Breast epithelium (tissue), 3 donors: ENCODE results near the gene KLHL29.

Source experiments
- POLR2AphosphoS5 ChIP-seq, 3 donors: sonication (generic); formaldehyde crosslinking; IDR thresholded peaks; one replicate each; pipeline ENCODE4 v1.6.1; 2017; ENCODE audit warnings: antibody characterized with exemption in 3 of 3
- TF ChIP-seq, protein P1 (sequence below), 3 donors: fragments of 450-650 bp; IDR thresholded peaks; one replicate each; pipeline ENCODE4 v1.5.1; 2016 to 2017; ENCODE audit warnings: antibody characterized with exemption in 3 of 3, mild to moderate bottlenecking in 3 of 3, moderate library complexity in 3 of 3

DNA sequence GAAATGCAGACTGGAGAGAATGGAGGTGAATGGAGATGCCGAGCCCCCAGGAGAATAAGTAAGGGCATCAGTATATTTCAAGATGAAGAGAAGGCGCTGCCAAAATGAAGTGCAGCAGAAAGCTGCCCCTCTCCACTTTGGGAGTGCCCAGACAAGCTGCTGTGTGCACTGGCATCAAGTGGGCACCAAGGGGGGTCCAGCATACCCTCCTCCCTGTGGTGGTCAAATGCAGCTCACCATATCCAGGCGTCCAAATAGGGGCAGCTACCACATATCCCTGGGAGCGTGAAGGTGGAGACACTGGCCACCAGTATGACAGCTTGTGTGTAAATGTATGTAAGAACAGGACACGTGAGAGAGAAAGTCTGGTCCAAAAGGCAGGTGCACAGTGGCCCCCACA, 236.6 kb downstream of the KLHL29 start:
- TF ChIP-seq, protein P1, sequence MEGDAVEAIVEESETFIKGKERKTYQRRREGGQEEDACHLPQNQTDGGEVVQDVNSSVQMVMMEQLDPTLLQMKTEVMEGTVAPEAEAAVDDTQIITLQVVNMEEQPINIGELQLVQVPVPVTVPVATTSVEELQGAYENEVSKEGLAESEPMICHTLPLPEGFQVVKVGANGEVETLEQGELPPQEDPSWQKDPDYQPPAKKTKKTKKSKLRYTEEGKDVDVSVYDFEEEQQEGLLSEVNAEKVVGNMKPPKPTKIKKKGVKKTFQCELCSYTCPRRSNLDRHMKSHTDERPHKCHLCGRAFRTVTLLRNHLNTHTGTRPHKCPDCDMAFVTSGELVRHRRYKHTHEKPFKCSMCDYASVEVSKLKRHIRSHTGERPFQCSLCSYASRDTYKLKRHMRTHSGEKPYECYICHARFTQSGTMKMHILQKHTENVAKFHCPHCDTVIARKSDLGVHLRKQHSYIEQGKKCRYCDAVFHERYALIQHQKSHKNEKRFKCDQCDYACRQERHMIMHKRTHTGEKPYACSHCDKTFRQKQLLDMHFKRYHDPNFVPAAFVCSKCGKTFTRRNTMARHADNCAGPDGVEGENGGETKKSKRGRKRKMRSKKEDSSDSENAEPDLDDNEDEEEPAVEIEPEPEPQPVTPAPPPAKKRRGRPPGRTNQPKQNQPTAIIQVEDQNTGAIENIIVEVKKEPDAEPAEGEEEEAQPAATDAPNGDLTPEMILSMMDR (IDR thresholded peaks at IDR 0.05), result no peak
- TF ChIP-seq POLR2AphosphoS5 (IDR thresholded peaks at IDR 0.05), result no peak
